NOMO-1 treated with DMSO at 0.1 percent for 48 hours (cell line): ENCODE measurements around the gene OSM.
"Not testable (repeated sequence)": the region's sequence is repeated elsewhere in the genome, so short reads cannot be mapped to it uniquely, and the experiment has no call there.

Experiments used
- DNase-seq: peaks from one replicate; lab custom pipeline; 2025; ENCODE audit not compliant: unreplicated experiment; lab: John Stamatoyannopoulos, UW

OSM gene

DNA sequence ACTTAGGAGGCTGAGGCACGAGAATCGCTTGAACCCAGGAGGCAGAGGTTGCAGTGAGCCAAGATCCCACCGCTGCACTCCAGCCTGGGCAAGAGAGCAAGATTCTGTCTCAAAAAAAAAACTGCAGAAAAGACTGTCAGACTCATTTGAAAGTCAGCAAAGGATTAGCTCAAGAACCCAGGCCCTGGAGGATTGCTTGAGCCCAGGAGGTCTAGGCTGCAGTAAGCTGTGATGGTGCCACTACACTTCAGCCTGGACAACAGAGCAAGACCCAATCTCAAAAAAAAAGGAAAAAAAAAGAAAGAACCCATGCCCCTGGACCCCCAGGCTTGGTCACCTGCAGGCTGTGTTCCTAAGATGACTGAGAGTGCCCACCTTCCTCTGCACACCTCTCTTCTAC lies 36.3 kb downstream of the OSM start:
- DNase-seq: no peak

DNA sequence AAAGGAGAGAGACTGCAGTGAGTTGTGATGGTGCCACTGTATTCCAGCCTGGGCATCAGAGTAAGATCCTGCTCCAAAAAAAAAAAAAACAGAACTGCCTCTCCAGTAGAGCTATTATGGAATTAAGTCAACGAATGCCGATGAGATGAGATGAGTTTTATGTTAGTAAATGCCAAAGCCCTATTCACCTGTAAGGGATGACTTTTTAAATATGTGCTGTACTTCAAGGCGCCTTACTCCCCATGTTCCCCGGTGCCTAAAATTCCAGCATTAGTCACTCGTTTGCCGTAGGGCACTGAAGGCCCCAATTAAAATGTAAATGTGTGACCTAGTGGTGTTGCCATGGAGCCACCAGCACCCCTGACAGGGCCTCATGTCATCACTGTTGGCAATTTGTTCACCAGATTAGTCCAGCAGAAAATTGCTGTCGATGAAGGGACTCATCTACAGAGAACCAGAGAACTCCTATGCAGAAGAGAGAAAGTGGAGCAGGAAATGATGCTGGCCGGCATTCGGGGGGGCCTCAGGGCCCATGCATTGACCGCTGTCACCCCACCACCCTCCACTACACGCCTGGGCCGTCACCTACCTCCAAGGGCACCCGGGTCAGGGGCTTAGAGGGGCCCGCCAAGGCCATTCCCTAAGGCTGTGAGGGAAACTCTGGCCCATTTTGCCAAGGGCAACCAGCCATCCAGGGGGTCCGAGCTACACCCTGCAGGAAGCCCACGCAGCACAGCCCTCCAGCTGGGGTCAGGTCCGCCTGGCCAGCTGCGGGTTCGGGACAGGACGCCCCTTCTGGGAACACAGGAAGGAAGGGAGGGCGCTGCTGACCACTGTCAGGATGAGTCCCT lies 37.9 kb downstream of the OSM start:
- DNase-seq: no peak

DNA sequence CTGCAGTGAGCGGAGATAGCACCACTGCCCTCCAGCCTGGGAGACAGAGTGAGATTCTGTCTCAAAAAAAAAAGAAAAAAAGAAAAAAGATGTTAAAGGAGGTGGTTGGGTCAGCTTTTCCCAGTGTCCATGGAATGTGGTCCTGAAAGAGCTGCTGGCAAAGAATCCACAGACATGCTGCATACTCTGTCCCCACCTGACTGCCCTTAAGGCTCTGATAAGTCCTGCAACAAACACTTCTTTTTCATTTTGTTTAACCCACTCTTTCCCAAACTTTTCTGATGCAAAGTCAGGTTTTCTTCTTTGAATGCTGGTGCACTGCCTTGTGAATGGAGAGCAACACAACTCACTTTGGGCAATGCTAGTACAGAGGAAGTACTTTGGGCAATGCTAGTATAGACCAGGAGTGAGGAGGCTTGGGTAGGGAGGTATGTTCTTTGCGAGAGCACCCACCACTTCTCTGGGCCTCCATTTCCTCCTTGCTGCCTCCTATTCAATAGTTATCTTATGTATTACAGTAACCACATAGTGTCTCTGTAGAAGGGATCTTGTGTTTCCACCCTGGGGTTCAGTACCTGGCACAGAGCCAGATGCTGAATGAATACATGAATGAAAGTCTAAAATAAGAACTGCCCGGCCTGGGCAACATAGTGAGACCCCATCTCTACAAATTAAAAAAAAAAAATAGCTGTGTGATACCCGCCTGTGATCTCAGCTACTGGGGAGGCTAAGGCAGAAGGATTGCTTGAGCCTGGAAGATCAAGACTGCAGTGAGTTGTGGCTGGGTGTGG lies 39.0 kb downstream of the OSM start:
- DNase-seq: no peak

DNA sequence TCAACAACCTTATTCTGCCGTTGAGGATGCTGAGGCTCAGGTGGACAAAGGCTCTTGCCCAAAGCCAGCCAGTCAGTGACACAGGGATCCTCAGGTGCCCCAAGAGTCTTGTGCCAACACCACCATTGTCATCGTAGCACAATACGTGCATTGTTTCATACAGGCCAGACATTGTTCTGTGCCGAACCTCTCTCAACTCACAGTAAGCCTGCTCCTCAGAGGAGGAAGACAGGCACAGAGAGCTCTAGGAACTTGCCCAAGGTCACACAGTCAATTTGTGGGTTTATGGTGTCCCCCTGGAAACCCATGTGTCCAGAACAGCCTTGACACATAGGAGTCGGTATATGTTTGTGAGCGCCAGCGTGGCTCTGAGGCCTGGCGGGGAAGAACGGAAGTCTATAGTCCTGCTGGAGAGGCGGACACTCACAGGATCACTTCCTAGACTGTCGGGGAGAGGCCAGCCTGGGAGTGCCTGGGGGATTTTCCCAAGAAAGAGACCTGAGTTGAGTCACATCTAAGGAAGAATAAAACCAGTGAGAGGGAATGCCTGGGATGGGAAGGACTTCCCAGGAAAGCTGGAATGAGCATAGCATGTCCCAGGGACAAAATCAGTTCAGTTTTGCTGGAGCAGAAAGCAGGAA lies 40.3 kb downstream of the OSM start:
- no peak for DNase-seq

DNA sequence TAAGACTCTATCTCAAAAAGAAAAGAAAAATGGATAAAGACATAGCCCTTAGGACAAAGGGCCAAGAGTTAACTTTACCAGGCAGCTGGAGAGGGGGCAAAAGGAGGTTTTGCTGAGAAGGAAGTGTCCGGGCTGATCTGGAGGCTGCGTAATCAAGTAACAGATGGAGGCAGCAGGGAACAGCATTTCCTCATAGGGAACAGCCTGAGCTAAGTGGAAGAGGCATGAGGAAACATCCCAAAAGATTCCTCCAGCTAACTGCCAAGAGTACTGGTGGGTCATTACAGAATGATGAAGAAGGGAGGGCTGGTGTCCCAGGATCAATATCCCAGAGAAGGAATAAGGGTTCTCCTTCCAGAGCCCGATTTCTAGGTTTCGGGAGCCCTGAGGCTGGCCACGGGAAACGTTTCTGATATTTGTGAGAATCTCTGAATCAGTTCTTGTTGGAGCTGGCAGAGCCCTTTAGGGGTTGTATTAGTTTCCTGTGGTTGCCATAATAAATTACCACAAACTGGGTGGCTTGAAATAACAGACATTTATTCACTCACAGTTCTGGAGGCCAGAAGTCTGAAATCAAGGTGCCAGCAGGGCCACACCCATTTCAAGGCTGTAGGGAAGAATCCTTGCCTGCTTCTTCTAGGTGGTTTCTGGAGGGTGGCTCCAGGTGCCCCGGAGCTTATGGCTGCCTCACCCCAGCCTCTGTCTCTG lies 41.3 kb downstream of the OSM start:
- DNase-seq: no peak

DNA sequence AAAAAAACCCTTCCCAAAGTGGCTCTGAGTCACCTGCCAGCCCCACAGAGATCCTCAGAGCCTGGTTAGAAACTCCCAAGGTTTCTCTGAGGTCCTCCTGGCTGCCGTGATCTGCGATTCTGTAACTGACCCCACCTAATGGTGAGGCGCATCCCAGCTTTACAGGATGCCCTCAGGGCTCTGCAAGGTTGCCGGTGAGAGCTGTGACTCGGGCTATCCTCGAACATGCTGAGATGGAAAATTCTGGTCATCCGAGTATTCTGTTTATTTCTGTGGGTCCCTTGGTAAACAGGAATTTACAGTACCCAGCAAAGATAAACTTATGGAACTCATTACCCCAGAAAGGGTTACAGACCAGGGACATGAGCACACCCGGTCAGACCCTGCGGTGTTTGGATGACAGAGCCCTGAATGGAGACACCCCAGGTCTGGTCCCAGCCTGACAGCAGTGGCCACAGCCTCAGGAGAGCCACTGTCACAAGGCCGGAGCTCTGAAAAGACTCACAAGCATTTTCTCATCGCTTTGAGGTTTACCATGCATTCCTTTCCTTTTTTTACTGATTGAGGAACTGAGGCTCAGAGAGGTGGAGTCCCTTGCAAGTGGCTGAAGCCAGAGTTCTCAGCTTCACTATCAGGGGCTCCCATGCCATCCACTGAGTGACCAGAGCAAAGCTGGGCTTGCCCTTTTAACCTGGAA lies 42.3 kb downstream of the OSM start:
- peak; percentile 37 for DNase-seq

DNA sequence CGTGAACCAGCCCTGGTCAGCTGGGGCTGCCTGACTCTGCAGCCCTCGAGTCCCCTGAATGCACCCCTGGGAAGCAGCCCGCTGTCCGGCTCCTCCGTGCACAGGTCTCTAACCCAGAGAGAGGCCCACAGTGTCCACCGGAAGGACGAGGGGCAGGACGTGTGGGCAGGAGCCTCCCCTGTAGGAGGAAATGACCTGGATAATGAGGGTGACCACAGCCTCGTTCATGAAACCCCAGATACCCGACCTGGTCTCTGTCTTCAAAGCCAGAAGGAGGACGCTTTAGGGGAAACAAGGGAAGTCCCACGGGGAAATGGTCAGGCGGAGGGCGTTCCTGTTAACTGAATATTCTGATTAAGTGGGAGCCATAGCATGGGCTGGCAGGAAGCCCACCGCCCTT lies 43.3 kb downstream of the OSM start:
- DNase-seq: no peak

DNA sequence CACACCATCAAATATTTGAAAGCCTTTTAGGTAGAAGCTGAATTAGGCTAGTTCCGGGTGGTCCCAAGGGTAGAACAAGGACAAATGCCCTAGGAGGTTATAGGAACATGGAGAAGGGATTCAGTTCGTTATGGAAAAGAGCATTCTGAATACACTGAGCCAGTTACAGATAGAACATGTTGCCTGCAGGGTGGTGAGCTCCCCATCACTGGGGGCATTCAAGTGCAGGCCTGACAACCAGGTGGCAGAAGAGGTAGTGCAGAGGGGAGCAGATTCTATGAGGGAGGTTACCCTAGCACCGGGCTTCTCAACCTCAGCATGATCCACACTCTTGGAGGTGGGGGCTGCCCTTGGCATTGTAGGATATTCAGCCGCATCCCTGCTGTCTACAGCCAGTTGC lies 44.3 kb downstream of the OSM start:
- DNase-seq: no peak

DNA sequence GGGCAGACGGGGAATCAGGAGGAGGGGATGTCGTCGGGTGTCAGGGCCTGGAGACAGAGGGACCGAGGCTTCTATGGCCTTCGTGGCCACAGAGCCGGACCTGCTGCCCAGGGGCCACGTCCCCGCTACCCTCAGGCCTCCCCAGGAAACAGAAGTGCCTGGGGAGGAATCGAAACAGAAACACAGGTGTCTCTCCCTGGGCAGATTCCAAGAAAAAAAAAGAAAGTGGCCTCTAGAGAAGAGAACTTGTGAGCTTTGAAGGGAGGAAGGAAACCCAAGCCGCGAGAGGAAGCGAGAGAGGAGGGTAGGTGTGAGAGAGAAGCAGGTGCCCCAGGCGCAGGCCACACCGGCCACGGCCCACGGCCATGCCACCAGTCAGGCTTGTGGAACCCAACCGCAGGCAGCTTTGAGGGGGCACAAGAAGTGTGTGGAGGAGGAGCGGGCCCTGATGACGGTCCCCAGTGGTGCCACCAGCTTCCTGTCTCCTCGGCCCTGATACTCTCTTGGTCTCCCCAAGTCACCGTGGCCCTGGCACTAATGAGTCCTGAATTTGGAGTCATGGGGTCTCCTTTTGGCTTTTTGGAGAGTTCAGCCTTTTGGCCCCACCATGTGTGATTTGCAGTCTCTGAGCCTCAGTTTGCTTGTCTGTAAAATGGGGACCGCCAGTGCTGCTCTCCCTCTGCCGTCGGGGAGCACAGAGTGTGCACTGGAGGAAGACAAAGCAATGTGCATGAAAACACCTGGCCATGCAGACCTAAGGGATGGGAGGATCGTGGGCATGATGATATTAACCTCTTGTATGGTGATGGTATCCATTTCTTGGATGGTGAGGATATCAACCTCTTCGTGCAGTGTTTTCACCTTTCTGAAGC lies 45.3 kb downstream of the OSM start:
- DNase-seq: peak; percentile 25

DNA sequence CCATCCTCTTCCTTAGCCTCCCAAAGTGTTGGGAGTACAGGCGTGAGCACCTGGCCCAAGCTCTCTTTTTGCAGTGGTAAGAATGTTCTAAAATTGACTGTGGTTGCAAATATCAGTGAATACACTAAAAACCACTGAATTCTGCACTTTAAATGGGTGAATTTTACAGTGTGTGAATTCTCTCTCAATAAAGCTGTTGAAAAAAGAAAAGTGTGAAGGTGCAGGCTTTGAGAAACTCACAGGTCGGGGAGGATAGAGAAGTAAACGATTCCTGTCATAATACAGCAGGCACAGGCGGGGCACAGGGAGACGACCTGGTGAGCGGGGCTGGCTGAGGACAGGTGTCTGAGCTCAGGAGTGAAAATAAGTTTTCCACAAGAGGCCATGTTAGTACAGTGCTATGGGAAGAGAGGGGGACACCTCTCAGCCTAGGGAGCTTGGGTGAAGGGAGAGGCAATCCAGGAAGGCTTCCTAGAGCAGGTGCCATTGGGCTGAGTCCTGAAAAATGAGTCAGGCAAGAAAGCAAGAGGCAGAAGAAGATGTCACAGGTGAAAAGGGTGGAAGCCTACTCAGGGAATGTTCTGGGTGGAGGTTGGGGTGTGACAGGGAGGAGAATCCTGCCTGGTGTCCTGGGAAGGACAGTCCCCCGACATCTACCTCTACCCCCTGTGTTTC lies 46.2 kb downstream of the OSM start:
- DNase-seq: no peak

DNA sequence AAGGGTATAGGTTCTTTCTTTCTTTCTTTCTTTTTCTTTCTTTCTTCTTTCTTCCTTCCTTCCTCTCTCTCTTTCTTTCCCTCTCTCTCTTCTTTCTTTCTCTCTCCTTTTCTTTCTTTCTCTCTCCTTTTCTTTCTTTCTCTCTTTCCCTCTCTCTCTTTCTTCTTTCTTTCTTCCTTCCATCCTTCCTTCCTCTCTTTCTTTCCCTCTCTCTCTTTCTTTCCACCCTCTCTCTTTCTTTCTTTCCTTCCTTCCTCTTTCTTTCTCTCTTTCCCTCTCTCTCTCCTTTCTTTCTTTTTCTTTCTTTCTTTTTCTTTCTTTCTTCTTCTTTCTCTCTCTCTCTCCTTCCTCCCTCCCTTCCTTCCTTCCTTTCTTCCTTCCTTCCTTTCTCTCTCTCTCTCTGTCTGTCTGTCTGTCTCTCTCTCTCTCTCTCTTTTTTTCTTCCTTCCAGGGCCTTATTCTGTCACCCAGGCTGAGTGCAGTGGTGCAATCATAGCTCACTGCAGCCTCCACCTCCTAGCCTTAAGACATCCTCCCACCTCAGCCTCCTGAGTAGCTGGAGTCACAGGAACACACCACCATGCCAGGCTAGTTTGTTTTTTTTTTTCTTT lies 46.9 kb downstream of the OSM start:
- no peak for DNase-seq

DNA sequence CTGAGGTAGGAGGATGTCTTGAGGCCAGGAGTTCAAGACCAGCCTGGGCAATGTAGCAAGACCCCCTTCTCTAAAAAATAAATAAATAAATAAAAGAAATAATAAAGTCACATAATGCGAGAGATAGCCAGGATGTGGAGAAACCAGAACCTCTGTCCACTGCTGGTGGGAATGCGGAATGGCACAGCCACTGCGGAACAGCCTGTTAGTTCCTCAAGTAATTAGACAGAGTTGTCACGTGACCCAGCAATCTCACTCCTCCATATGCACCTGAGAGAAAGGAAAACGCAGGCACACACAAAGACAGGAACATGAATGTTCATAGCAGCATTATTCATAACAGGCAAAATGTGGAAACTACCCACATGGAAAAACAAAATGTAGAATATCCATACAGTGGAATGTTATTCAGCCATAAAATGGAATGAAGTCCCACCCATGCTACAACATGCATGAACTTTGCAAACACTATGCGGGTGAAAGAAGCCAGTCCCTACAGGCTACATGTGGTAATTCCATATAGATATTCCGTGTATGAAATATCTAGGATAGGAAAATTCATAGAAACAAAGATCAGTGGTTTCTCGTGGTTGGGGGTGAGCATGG lies 47.5 kb downstream of the OSM start:
- no peak for DNase-seq

DNA sequence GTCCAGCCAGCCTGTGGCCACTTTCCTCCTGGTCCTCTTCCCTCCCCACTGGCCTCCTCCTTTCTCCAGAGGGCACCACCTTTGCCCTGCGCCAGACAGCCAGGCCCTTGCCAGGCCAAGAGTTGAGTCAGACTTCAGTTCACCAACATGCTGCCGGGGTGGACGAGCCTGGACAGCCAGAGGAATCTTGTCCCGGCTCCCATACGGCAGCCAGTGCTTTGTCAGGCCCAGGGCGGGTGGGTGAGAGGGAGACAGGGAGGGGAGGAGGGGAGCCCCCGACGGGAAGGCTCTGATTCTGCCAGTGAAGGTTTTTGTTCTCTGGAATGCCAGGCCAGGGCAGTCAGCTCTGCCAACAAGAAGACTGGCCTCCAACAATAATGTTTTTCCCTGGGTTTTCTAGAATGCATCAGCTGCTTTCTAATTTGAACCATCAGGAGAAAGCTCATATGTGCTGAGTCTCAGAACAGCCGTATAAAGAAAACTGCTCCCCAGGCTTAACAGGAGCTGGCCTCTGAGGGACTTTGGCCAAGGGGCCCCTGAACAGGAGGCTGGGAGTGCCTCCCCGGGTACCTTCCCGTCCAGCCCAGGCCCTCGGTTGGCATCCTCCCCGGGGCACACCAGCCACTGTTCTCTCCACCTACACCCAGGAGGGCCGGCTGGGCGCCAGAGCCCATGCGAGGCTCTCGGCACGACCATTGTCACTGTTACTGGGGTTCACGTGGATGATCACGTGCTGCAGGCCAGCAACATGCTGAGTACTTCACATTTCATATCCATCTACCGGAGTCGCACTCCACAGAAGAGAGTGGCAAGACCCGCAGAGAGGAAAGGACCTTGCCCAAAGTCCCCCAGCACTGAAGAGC lies 48.7 kb downstream of the OSM start:
- no peak for DNase-seq

DNA sequence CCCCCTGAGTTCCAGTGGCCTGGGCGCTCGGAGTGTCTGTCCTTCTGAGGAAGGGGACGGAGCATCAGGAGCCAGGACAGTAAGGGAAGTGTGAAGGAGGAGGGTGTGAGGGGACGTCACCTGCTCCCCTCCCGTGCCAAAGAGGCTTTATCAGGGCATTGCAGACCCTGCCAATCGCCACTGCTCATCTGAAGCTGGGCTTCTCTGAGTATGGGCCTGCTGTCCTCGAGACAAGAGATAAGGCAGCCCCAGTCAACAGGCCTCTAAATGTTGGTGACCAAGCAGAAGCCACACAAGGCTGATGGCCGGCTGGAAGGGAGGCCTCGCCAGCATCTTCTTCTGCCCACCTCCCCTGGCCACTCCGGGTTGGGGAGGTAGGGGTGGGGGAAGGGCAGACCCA lies 49.9 kb downstream of the OSM start:
- DNase-seq: no peak

DNA sequence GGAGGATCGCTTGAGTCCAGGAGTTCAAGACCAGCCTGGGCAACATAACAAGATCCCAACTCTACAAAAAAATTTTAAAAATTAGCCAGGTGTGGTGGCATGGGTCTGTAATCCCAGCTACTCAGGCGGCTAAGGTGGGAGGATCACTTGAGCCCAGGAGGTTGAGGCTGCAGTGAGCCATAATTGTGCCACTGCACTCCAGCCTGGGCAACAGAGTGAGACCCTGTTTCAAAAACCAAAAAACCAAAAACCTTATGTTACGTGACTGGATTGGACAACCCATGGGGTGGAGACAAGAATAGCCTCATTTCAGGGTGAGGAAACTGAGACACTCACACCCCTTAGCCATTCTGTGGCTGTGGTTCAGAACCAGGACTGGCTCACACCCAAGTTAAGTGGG lies 50.4 kb downstream of the OSM start:
- DNase-seq: not testable (repeated sequence)

DNA sequence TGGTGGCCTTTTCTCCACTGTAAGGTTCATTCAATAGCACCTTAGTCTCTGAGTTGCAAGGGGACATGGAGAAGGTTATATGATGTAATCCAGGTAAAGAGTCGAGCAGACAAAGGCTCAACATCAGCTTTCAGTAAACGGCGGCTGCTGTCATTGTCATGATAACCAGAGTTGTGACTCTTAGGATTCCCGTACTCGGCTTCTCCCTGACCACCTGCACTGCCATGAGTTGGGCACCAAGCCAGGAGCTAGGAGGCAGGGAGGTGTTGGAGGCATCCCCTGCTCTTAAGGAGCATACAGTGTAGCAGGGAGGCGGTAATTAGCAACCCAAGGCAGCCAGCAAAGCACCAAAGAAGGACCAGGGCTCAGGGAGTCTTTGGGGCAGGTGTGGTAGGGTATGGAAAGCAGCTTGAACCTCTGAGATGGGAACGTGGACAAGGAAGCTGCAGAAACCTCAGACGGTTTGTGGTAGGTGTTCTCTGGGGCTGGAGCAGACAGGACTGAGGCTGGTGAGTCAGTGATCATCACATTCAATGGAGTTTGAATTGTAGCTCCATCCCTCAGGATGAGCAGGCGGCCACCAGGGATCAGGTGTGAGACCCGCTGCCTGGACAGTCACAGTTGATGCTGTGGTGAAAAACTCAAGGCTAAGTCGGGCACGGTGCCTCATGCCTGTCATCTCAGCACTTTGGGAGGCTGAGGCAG lies 51.8 kb downstream of the OSM start:
- no peak for DNase-seq

DNA sequence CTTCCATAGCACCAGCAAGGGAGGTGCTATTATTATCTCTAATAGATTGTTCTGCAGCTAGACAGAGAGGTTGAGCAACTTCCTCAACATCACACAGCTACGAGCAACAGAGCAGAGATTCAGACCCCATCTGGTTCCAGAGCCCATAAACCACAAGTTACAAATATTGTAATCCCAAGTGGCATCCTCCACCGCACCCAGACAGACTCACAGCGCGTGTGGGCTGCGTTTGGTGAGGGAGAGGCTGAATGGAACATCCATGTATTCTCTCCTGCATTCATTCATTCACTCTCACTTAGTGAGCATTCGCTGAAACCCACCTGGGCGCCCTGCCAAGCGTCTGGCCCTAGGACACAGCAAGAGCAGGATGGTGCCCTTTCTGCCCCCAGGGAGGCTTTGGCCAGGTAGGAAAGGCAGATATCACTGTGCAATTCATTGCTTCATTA lies 53.6 kb downstream of the OSM start:
- peak; percentile 55 for DNase-seq
